CD4-positive, alpha-beta T cell treated with Interleukin-12 subunit alpha and Interleukin-12 subunit beta, for 1 hour (primary cell): ENCODE results near the gene PACRG.

Experiments
- DNase-seq: peaks from one replicate; pipeline ENCODE4 v3.0.0-alpha.2; 2020

PACRG gene

GRCh38 chr6:162873537-162873936 lies 145.8 kb downstream of the PACRG start:
- DNase-seq, result no peak

- no peak for DNase-seq
Measured at GRCh38 chr6:162875070-162875469, 147.3 kb downstream of the PACRG start.

- no peak for DNase-seq
Measured at GRCh38 chr6:162882801-162883481, 155.2 kb downstream of the PACRG start.

GRCh38 chr6:162887981-162888689 lies 160.4 kb downstream of the PACRG start:
- no peak for DNase-seq

- DNase-seq, result no peak
Measured at GRCh38 chr6:162889303-162889702, 161.5 kb downstream of the PACRG start.

GRCh38 chr6:162898011-162898410 lies 170.2 kb downstream of the PACRG start:
- no peak for DNase-seq

- no peak for DNase-seq
Measured at GRCh38 chr6:162899148-162899547, 171.4 kb downstream of the PACRG start.

GRCh38 chr6:162900503-162900902 lies 172.7 kb downstream of the PACRG start:
- DNase-seq, result no peak

- DNase-seq, result no peak
Measured at GRCh38 chr6:162904069-162904663, 176.4 kb downstream of the PACRG start.

GRCh38 chr6:162906479-162906878 lies 178.7 kb downstream of the PACRG start:
- DNase-seq, result no peak

GRCh38 chr6:162907876-162908481 lies 180.2 kb downstream of the PACRG start:
- DNase-seq, result peak; percentile 8

- DNase-seq, result no peak
Measured at GRCh38 chr6:162913206-162913605, 185.4 kb downstream of the PACRG start.

GRCh38 chr6:162917506-162917905 lies 189.7 kb downstream of the PACRG start:
- DNase-seq, result no peak

- DNase-seq, result no peak
Measured at GRCh38 chr6:162921062-162921461, 193.3 kb downstream of the PACRG start.

GRCh38 chr6:162921510-162922040 lies 193.8 kb downstream of the PACRG start:
- no peak for DNase-seq

- DNase-seq, result no peak
Measured at GRCh38 chr6:162922563-162923166, 194.9 kb downstream of the PACRG start.

- DNase-seq, result no peak
Measured at GRCh38 chr6:162934844-162935243, 207.1 kb downstream of the PACRG start.

- no peak for DNase-seq
Measured at GRCh38 chr6:162940426-162940825, 212.7 kb downstream of the PACRG start.

- DNase-seq, result no peak
Measured at GRCh38 chr6:162941128-162941527, 213.4 kb downstream of the PACRG start.

GRCh38 chr6:162942866-162943265 lies 215.1 kb downstream of the PACRG start:
- DNase-seq, result no peak

GRCh38 chr6:162943369-162943768 lies 215.6 kb downstream of the PACRG start:
- DNase-seq, result no peak

GRCh38 chr6:162951164-162951743 lies 223.5 kb downstream of the PACRG start:
- no peak for DNase-seq

GRCh38 chr6:162952423-162952822 lies 224.6 kb downstream of the PACRG start:
- DNase-seq, result no peak
